Ovary (tissue), 3 donors: ENCODE data around the gene CYSRT1.

ENCODE experiments used
- EP300 ChIP-seq: sonication (generic); formaldehyde crosslinking; IDR thresholded peaks from one replicate; pipeline ENCODE4 v1.6.1; 2017; ENCODE audit warnings: antibody characterized with exemption
- TF ChIP-seq, protein P1 (sequence below), 3 donors: fragments of 450-650 bp in 2 of 3; fragments of 200-600 bp in 1 of 3; IDR thresholded peaks; one replicate each; pipeline versions ENCODE4 v1.5.1 to v1.8.0; 2016 to 2022; ENCODE audit warnings: antibody characterized with exemption in 3 of 3, mild to moderate bottlenecking in 1 of 3
- donor health status: DM: no; HTN: no; CAD: no.

DNA sequence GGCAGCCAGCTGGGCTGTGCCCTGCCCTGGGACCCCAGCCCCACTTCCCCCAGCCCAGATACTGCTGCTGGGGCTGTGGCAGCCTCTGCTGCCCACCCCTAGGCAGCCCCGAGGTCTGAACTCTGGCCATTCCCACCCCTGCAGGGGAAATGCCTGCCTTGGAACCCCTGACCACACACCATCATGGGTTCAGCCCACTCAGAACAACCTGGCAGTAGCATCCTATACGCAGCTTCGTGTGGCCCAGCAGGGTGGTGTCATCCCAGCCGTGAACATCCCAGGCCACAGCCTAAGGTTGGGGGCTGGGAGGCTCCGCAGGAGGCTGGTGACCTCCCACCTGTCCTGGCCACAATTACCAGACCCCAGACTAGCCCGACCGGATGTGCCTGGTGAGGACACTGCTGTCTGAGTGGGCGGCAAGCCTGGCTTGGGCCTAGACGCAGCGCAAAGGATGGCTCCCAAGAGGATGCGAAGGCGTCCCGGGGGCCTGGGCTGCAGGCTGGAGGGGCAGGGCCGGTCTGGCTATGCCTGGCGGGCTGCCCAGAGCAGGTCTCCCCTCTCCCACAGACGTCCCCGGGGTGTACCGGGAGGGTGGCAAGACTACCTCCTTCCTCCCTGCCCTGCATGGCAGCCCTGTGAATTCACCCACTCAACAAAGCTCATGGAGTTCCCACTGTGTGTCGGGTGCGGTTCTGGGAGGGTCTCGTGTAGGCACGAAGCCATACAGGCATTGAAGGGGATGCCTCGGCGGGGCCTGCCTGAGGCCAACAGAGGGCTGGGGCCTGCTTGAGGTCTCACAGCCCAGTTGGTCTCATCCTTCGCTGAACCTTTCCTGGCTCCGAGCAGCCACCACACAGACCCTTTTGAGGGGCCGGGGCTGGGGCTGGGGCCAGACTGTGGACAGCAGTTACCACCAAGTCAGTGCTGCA, 4.3 kb downstream of the CYSRT1 start:
- TF ChIP-seq, protein P1, sequence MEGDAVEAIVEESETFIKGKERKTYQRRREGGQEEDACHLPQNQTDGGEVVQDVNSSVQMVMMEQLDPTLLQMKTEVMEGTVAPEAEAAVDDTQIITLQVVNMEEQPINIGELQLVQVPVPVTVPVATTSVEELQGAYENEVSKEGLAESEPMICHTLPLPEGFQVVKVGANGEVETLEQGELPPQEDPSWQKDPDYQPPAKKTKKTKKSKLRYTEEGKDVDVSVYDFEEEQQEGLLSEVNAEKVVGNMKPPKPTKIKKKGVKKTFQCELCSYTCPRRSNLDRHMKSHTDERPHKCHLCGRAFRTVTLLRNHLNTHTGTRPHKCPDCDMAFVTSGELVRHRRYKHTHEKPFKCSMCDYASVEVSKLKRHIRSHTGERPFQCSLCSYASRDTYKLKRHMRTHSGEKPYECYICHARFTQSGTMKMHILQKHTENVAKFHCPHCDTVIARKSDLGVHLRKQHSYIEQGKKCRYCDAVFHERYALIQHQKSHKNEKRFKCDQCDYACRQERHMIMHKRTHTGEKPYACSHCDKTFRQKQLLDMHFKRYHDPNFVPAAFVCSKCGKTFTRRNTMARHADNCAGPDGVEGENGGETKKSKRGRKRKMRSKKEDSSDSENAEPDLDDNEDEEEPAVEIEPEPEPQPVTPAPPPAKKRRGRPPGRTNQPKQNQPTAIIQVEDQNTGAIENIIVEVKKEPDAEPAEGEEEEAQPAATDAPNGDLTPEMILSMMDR (IDR thresholded peaks at IDR 0.05) = no peak
- no peak for TF ChIP-seq EP300
